ENCODE data around the gene KIRREL3. TPM values are rescaled to one million over a fixed set of nuclear protein-coding genes. Genes with fewer than 3 reads are reported as not detected.

The KIRREL3 gene
- total and polyA plus RNA-seq, 2 of the 4 experiments (the other 2 are of a cell fraction), result 10.9 to 15.9 TPM

GRCh38 chr11:126494831-126495230 lies 505.7 kb downstream of the KIRREL3 start:
- Histone ChIP-seq H2AK5ac (ENCODE audit: low read depth, low read length) (no peak overlapping the region), H2BK120ac (ENCODE audit: low read depth, low read length) (no peak overlapping the region), H3K27me3 (ENCODE audit: control insufficient read depth, insufficient read depth, low read length) (no peaks in the 10 kb centered on the region; the same call in 1 of the 2 replicates), H3K4ac (ENCODE audit: low read depth, low read length) (no peak overlapping the region), H4K20me1 (ENCODE audit: insufficient read depth, low read length) (no peaks in the 10 kb centered on the region), H3K4me1 (ENCODE audit: control insufficient read depth, insufficient read depth, low read length) (no peaks in the 10 kb centered on the region), H3K9me3 (ENCODE audit: control insufficient read depth, insufficient read depth, low read length) (no peaks in the 10 kb centered on the region), H4K8ac (ENCODE audit: low read depth in 2 of 2, low read length in 2 of 2) (no peak overlapping the region), H4K5ac (ENCODE audit: low read depth, low read length) (no peak overlapping the region), H3K79me1 (ENCODE audit: low read depth in 1 of 2, low read length in 2 of 2) (no peaks in the 10 kb centered on the region), H3K36me3 (ENCODE audit: control insufficient read depth, insufficient read depth, low read length) (no peaks in the 10 kb centered on the region), H3K27ac (ENCODE audit: insufficient read depth, low read length) (no peak overlapping the region), H3K9ac (ENCODE audit: low read depth, low read length) (no peak overlapping the region), H2AFZ (replicated peaks; ENCODE audit: low read length, poor library complexity) (no peak overlapping the region), H2BK15ac (ENCODE audit: low read depth, low read length) (no peak overlapping the region), H4K91ac (ENCODE audit: insufficient read depth, low read depth, low read length) (no peak overlapping the region), H2BK20ac (ENCODE audit: low read depth, low read length) (no peak overlapping the region), H3K4me3 (ENCODE audit: insufficient read depth, low read depth, low read length) (no peak overlapping the region), H3K23ac (ENCODE audit: low read depth, low read length) (no peak overlapping the region), H3K56ac (ENCODE audit: extremely low read depth, insufficient read depth, low read length) (no peak overlapping the region), H2BK5ac (ENCODE audit: low read depth, low read length, poor library complexity, severe bottlenecking) (no peak overlapping the region), H3K18ac (ENCODE audit: low read depth, low read length) (no peak overlapping the region), H3K14ac (replicated peaks; ENCODE audit: low read depth, low read length) (no peak overlapping the region), H3K9me1 (ENCODE audit: insufficient read depth, low read length) (no peaks in the 10 kb centered on the region; the same call in 1 of the 2 replicates), H2AK9ac (replicated peaks; ENCODE audit: low read depth, low read length, poor library complexity) (no peak overlapping the region), H3K4me2 (ENCODE audit: low read depth, low read length) (no peak overlapping the region)
- in situ Hi-C loops (cut with MboI; ENCODE audit: low sequenced_read_pairs), result no loop called here
- TF ChIP-seq FOS (IDR thresholded peaks at IDR 0.05; ENCODE audit: low read depth, low read length), result no peak
- no peak for TF ChIP-seq RFX5 (IDR thresholded peaks at IDR 0.05; ENCODE audit: low read depth, low read length)
- TF ChIP-seq POLR2A (IDR thresholded peaks at IDR 0.05; ENCODE audit: low read depth, low read length), result no peak
- TF ChIP-seq CEBPB (IDR thresholded peaks at IDR 0.05; ENCODE audit: low read depth, low read length), result no peak
- TF ChIP-seq RAD21 (IDR thresholded peaks at IDR 0.05; ENCODE audit: low read length), result no peak
- TF ChIP-seq MXI1 (IDR thresholded peaks at IDR 0.05; ENCODE audit: borderline replicate concordance, low read depth, low read length), result no peak
- TF ChIP-seq RCOR1 (IDR thresholded peaks at IDR 0.05; ENCODE audit: insufficient replicate concordance, low read length), result no peak
- no peak for TF ChIP-seq CHD1 (IDR thresholded peaks at IDR 0.05; ENCODE audit: low read depth, low read length)
- TF ChIP-seq CTCF (conservative IDR thresholded peaks at IDR 0.05; ENCODE audit: low read depth, low read length), result no peak
- TF ChIP-seq MAZ (IDR thresholded peaks at IDR 0.05; ENCODE audit: borderline replicate concordance, low read depth, low read length), result no peak
- no peak for TF ChIP-seq BHLHE40 (IDR thresholded peaks at IDR 0.05; ENCODE audit: low read depth, low read length)
- TF ChIP-seq MAFK (IDR thresholded peaks at IDR 0.05; ENCODE audit: low read depth, low read length), result no peak
- TF ChIP-seq ELK1 (IDR thresholded peaks at IDR 0.05; ENCODE audit: borderline replicate concordance, low read depth, low read length), result no peak
- no peak for TF ChIP-seq NFE2L2 (IDR thresholded peaks at IDR 0.05; ENCODE audit: low read depth, low read length)
- no peak for TF ChIP-seq SMC3 (IDR thresholded peaks at IDR 0.05; ENCODE audit: low read depth, low read length)
- TF ChIP-seq USF2 (IDR thresholded peaks at IDR 0.05; ENCODE audit: low read depth, low read length), result no peak
- CTCF ChIA-PET, result no interaction called here
- no peak for DNase-seq
- BruUV-seq (replicated peaks), result no TSS peak
- dilution Hi-C loops (cut with HindIII; ENCODE audit: low sequenced_read_pairs, unreplicated experiment), result no loop called here
- no peak for ATAC-seq (ENCODE audit: low read depth)
- POLR2A ChIA-PET (ENCODE audit: unreplicated experiment), result no interaction called here
- WGBS, 2 experiments (ENCODE audit: extremely low coverage in 2 of 2, insufficient read length in 1 of 2), result 67% methylated on average over 3 of the region's 10 CpGs; no CpG with 5 or more reads in 1 of the 2 experiments
- intact Hi-C loops (cut with micrococcal nuclease), result no loop called here

All from IMR-90 (cell line).